Liver (tissue), 9 donors: ENCODE results near the gene GNAI3. TPM values are rescaled to one million over a fixed set of nuclear protein-coding genes. Genes with fewer than 3 reads are reported as not detected.

Experiments used
- DNase-seq: peaks from one replicate; pipeline ENCODE4 v3.0.0-alpha.2; 2017; ENCODE audit warnings: low spot score
- H3K27ac ChIP-seq, 2 donors: one replicate each; pipeline ENCODE4 v1.7.0; 2013; ENCODE audit warnings: inconsistent platforms in 2 of 2, low read length in 2 of 2, control low read depth in 1 of 2, low read depth in 1 of 2, mild to moderate bottlenecking in 1 of 2
- H3K27me3 ChIP-seq, 4 donors: one replicate each; pipeline versions ENCODE4 v1.6.1 to v1.7.0; 2013; ENCODE audit warnings: low read length in 3 of 4, inconsistent platforms in 1 of 4, mild to moderate bottlenecking in 1 of 4, moderate library complexity in 1 of 4; ENCODE audit not compliant: control insufficient read depth in 4 of 4, insufficient read depth in 4 of 4
- H3K36me3 ChIP-seq, 4 donors: one replicate each; pipeline versions ENCODE4 v1.6.1 to v1.7.0; 2013; ENCODE audit warnings: low read length in 3 of 4, mild to moderate bottlenecking in 3 of 4, low read depth in 1 of 4, moderate library complexity in 1 of 4; ENCODE audit not compliant: control insufficient read depth in 4 of 4, insufficient read depth in 3 of 4
- H3K4me1 ChIP-seq, 4 donors: one replicate each; pipeline versions ENCODE4 v1.6.1 to v1.7.0; 2013; ENCODE audit warnings: low read length in 3 of 4, mild to moderate bottlenecking in 3 of 4, moderate library complexity in 1 of 4; ENCODE audit not compliant: control insufficient read depth in 4 of 4, insufficient read depth in 4 of 4
- H3K4me3 ChIP-seq, 3 donors: one replicate each; pipeline versions ENCODE4 v1.6.1 to v1.7.0; 2013; ENCODE audit warnings: low read length in 3 of 3, control low read depth in 1 of 3, low read depth in 1 of 3, mild to moderate bottlenecking in 1 of 3
- H3K9ac ChIP-seq, 2 donors: one replicate each; pipeline ENCODE4 v1.7.0; 2013; ENCODE audit warnings: low read length in 2 of 2, mild to moderate bottlenecking in 2 of 2, moderate library complexity in 2 of 2, control low read depth in 1 of 2, low read depth in 1 of 2
- H3K9me3 ChIP-seq, 4 donors: one replicate each; pipeline versions ENCODE4 v1.6.1 to v1.7.0; 2013; ENCODE audit warnings: low read length in 3 of 4; ENCODE audit not compliant: control insufficient read depth in 4 of 4
- ATF3 ChIP-seq: IDR thresholded peaks from 2 replicates; pipeline ENCODE4 v1.6.1; 2016; ENCODE audit warnings: antibody characterized with exemption
- CTCF ChIP-seq: fragments of 150-350 bp; IDR thresholded peaks from 2 replicates; pipeline ENCODE4 v1.5.1; 2017; ENCODE audit warnings: improper control_type of control experiment, low read depth, low read length; ENCODE audit not compliant: missing input control
- FOXA1 ChIP-seq: IDR thresholded peaks from 2 replicates; pipeline ENCODE4 v1.6.1; 2016; ENCODE audit warnings: antibody characterized with exemption
- HNF4A ChIP-seq, 2 donors: conservative IDR thresholded peaks; 2 replicates each; pipeline ENCODE4 v1.6.1; 2016; ENCODE audit warnings: antibody characterized with exemption in 2 of 2, mild to moderate bottlenecking in 2 of 2
- HNF4G ChIP-seq: IDR thresholded peaks from 2 replicates; pipeline ENCODE4 v1.6.1; 2016; ENCODE audit warnings: antibody characterized with exemption
- MAX ChIP-seq: IDR thresholded peaks from 2 replicates; pipeline ENCODE4 v1.6.1; 2016; ENCODE audit warnings: antibody characterized with exemption
- NR2F2 ChIP-seq: IDR thresholded peaks from 2 replicates; pipeline ENCODE4 v1.6.1; 2016; ENCODE audit warnings: antibody characterized with exemption
- RAD21 ChIP-seq, 2 donors: IDR thresholded peaks; 2 replicates each; pipeline ENCODE4 v1.6.1; 2016; ENCODE audit warnings: antibody characterized with exemption in 2 of 2, mild to moderate bottlenecking in 2 of 2
- REST ChIP-seq: IDR thresholded peaks from 2 replicates; pipeline ENCODE4 v1.6.1; 2016; ENCODE audit warnings: antibody characterized with exemption, mild to moderate bottlenecking
- SP1 ChIP-seq: IDR thresholded peaks from 2 replicates; pipeline ENCODE4 v1.6.1; 2018; ENCODE audit warnings: antibody characterized with exemption, mild to moderate bottlenecking
- TAF1 ChIP-seq: conservative IDR thresholded peaks from 2 replicates; pipeline ENCODE4 v1.6.1; 2016; ENCODE audit warnings: antibody characterized with exemption, mild to moderate bottlenecking
- YY1 ChIP-seq: IDR thresholded peaks from 2 replicates; pipeline ENCODE4 v1.6.1; 2016; ENCODE audit warnings: antibody characterized with exemption, mild to moderate bottlenecking
- ZBTB33 ChIP-seq: IDR thresholded peaks from 2 replicates; pipeline ENCODE4 v1.6.1; 2016; ENCODE audit warnings: antibody characterized with exemption
- WGBS: extraction: QIAGEN DNeasy Blood & Tissue Kit; methylation state at CpG from one replicate; pipeline ENCODE4 v1.1.7; 2013; 5-methylcytosine and 5-hydroxymethylcytosine counted together
- polyA plus RNA-seq, 2 donors: library from polyadenylated mRNA; stranded (reverse) in 1 of 2; unstranded in 1 of 2; fragments of 200-250 nt in 1 of 2; fragments of >200 nt in 1 of 2; fragmentation: Nextera tagmentation in 1 of 2; extraction: Ambion mirVana in 1 of 2; gene quantifications; one replicate each; pipeline versions ENCODE4 v1.2.1 to v1.2.3, GENCODE V29; 2013 to 2015
- total RNA-seq, 2 donors: library from RNA; depleted of rRNA; stranded (reverse); fragments of >200 nt; gene quantifications; one replicate each; pipeline ENCODE4 v1.2.3, GENCODE V29; 2014
- donor health status: healthy.
- donor health status: healthy.
- donor health status: healthy.
- donor health status: healthy.
- donor health status: healthy.

Gene GNAI3
- total and polyA plus RNA-seq, 4 donors = 1.9 to 6.5 (median 4.3) TPM

GRCh38 chr1:109534307-109534858, 14.0 kb upstream of the GNAI3 start:
- DNase-seq = no peak
- WGBS = 89% methylated on average over 1 of the region's 1 CpG
- no peak overlapping the region for H3K9ac ChIP-seq
- no peak for TF ChIP-seq HNF4G
- no peak for TF ChIP-seq CTCF
- no peak for TF ChIP-seq MAX
- no peak for TF ChIP-seq FOXA1
- no peak for TF ChIP-seq REST
- no peak for TF ChIP-seq TAF1
- no peak for TF ChIP-seq ZBTB33
- no peak for TF ChIP-seq ATF3
- H3K4me3 ChIP-seq = no peak overlapping the region
- no peaks in the 10 kb centered on the region for H3K9me3 ChIP-seq
- no peak overlapping the region for H3K27ac ChIP-seq
- no peaks in the 10 kb centered on the region for H3K27me3 ChIP-seq
- peaks cover 0 to 4% (median 1%) of the 10 kb centered on the region in 4 donors for H3K4me1 ChIP-seq
- no peaks in the 10 kb centered on the region for H3K36me3 ChIP-seq

- H3K27ac ChIP-seq = no peak overlapping the region
- peaks cover 0 to 4% (median 1%) of the 10 kb centered on the region in 4 donors for H3K4me1 ChIP-seq
- WGBS = 67% methylated on average over 4 of the region's 4 CpGs
- H3K36me3 ChIP-seq = no peaks in the 10 kb centered on the region
- no peaks in the 10 kb centered on the region for H3K9me3 ChIP-seq
- no peak overlapping the region for H3K4me3 ChIP-seq
- no peak overlapping the region for H3K9ac ChIP-seq
- DNase-seq = no peak
- H3K27me3 ChIP-seq = no peaks in the 10 kb centered on the region
- TF ChIP-seq HNF4A (conservative IDR thresholded peaks at IDR 0.05) = no peak
- no peak for TF ChIP-seq ATF3
- no peak for TF ChIP-seq SP1
- TF ChIP-seq FOXA1 = no peak
- no peak for TF ChIP-seq YY1
- no peak for TF ChIP-seq MAX
- TF ChIP-seq RAD21 (IDR thresholded peaks at IDR 0.05) = no peak
- no peak for TF ChIP-seq NR2F2
- no peak for TF ChIP-seq CTCF
- no peak for TF ChIP-seq ZBTB33
- TF ChIP-seq TAF1 = no peak
- TF ChIP-seq REST = no peak
These were observed 12.9 kb upstream of the GNAI3 start for GRCh38 chr1:109535481-109535880.
